HG02642 (cell line): ENCODE data around the gene NXPE2.

Experiments
- ATAC-seq: cut with Tn5 transposase; IDR thresholded peaks from one replicate; pipeline ENCODE4 v1.9.1; 2021; ENCODE audit warnings: mild to moderate bottlenecking; ENCODE audit not compliant: unreplicated experiment, poor library complexity

Gene NXPE2

GRCh38 chr11:114736806-114737205 lies 58.5 kb downstream of the NXPE2 start:
- ATAC-seq, result no peak

- no peak for ATAC-seq
These were observed 60.6 kb downstream of the NXPE2 start for GRCh38 chr11:114738954-114739353.

GRCh38 chr11:114745150-114745671 lies 66.9 kb downstream of the NXPE2 start:
- ATAC-seq, result no peak

- no peak for ATAC-seq
These were observed 67.7 kb downstream of the NXPE2 start for GRCh38 chr11:114746013-114746412.
